Stomach (tissue), 4 donors: ENCODE data around the gene GVQW3.

Source experiments
- CTCF ChIP-seq, 7 experiments: fragments of 450-650 bp in 4 of 7; fragments of 200-600 bp in 3 of 7; sonication (generic) in 3 of 7; IDR thresholded peaks; one replicate each; pipeline ENCODE4 v1.5.1; 2016 to 2019; ENCODE audit warnings: antibody characterized with exemption in 7 of 7, control low read depth in 2 of 7, mild to moderate bottlenecking in 1 of 7
- EP300 ChIP-seq: sonication (generic); formaldehyde crosslinking; IDR thresholded peaks from one replicate; pipeline ENCODE4 v1.6.1; 2017; ENCODE audit warnings: antibody characterized with exemption
- POLR2A ChIP-seq, 4 donors: fragments of 450-650 bp; IDR thresholded peaks; one replicate each; pipeline ENCODE4 v1.6.1; 2016; ENCODE audit warnings: antibody characterized with exemption in 4 of 4, control low read depth in 2 of 4, mild to moderate bottlenecking in 1 of 4, moderate library complexity in 1 of 4
- POLR2AphosphoS5 ChIP-seq, 3 donors: sonication (generic); formaldehyde crosslinking; IDR thresholded peaks; one replicate each; pipeline ENCODE4 v1.6.1; 2016; ENCODE audit warnings: antibody characterized with exemption in 3 of 3

- TF ChIP-seq POLR2AphosphoS5 (IDR thresholded peaks at IDR 0.05) (peak; percentile 25 to 68 (median 41)), CTCF (IDR thresholded peaks at IDR 0.05) (no peak), EP300 (no peak), POLR2A (IDR thresholded peaks at IDR 0.05) (no peak)
Measured at GRCh38 chr11:76445121-76446084, 64.3 kb downstream of the GVQW3 start.
